ENCODE measurements around the gene FETUB.

DNA sequence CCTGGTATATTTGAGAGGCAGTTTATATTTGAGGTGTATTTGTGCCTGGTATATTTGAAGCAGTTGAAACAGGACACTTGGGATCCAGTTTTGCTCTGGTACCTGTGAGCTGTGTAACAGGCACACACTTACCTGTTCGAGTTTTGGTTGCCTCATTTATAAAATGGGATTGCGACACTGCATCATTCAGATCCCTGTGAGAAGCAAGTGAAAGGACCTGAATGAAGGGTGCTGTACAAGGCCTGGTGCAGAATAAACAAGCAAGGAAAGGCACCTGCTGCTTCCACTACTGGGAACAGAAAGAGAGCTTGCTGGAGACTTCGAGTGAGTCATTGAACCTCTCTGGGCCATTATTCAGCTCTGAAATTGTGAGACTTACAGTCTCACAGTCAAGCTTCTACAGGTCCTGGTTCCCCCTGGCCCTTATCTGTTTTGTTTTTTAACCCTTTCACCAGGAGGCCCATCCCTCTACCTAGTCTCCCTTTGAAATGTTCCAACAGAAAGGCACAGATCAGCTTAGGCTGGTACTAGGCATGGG lies 11.5 kb downstream of the FETUB start:
- TF ChIP-seq, protein P1, sequence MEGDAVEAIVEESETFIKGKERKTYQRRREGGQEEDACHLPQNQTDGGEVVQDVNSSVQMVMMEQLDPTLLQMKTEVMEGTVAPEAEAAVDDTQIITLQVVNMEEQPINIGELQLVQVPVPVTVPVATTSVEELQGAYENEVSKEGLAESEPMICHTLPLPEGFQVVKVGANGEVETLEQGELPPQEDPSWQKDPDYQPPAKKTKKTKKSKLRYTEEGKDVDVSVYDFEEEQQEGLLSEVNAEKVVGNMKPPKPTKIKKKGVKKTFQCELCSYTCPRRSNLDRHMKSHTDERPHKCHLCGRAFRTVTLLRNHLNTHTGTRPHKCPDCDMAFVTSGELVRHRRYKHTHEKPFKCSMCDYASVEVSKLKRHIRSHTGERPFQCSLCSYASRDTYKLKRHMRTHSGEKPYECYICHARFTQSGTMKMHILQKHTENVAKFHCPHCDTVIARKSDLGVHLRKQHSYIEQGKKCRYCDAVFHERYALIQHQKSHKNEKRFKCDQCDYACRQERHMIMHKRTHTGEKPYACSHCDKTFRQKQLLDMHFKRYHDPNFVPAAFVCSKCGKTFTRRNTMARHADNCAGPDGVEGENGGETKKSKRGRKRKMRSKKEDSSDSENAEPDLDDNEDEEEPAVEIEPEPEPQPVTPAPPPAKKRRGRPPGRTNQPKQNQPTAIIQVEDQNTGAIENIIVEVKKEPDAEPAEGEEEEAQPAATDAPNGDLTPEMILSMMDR (IDR thresholded peaks at IDR 0.05 in 4 of 5, conservative IDR thresholded peaks at IDR 0.05 in 1 of 5): no peak
- TF ChIP-seq POLR2A (IDR thresholded peaks at IDR 0.05): no peak
